Spinal cord (tissue), 10 donors: Measurements from ENCODE around the gene CGB5. TPM values are rescaled to one million over a fixed set of nuclear protein-coding genes. Genes with fewer than 3 reads are reported as not detected.
"Not testable (repeated sequence)": the region's sequence is repeated elsewhere in the genome, so short reads cannot be mapped to it uniquely, and the experiment has no call there.

Experiments used
- DNase-seq, 6 donors: peaks; one replicate each; pipeline versions ENCODE4 v3.0.0 to v3.0.0-alpha.2; 2013 to 2015; ENCODE audit warnings: low spot score in 6 of 6, low read depth in 4 of 6
- H3K27ac ChIP-seq: one replicate; pipeline ENCODE4 v1.5.1; 2013; ENCODE audit warnings: low read depth, low read length, control low read depth
- H3K27me3 ChIP-seq: one replicate; pipeline ENCODE4 v1.6.1; 2013; ENCODE audit warnings: low read length; ENCODE audit not compliant: control insufficient read depth, insufficient read depth
- H3K36me3 ChIP-seq: one replicate; pipeline ENCODE4 v1.6.1; 2013; ENCODE audit warnings: low read length; ENCODE audit not compliant: control insufficient read depth, insufficient read depth
- H3K4me1 ChIP-seq: one replicate; pipeline ENCODE4 v1.6.1; 2013; ENCODE audit warnings: low read length; ENCODE audit not compliant: control insufficient read depth, insufficient read depth
- H3K4me3 ChIP-seq: one replicate; pipeline ENCODE4 v1.5.1; 2013; ENCODE audit warnings: low read depth, low read length, control low read depth
- H3K9me3 ChIP-seq: one replicate; pipeline ENCODE4 v1.6.1; 2013; ENCODE audit warnings: low read length; ENCODE audit not compliant: control insufficient read depth, insufficient read depth
- WGBS: methylation state at CpG from one replicate; pipeline ENCODE4 v1.1.5; 2013; ENCODE audit warnings: missing lambda C conversion rate; ENCODE audit not compliant: insufficient coverage; 5-methylcytosine and 5-hydroxymethylcytosine counted together
- polyA plus RNA-seq, 2 donors: library from polyadenylated mRNA; unstranded; fragments of 120-200 nt; gene quantifications; one replicate each; pipeline ENCODE4 v1.2.1, GENCODE V29; 2013; ENCODE audit not compliant: insufficient read length in 2 of 2
- total RNA-seq, 2 donors: library from RNA; depleted of rRNA in 1 of 2; stranded (reverse); fragments of 120-200 nt in 1 of 2; fragments of >200 nt in 1 of 2; gene quantifications; one replicate each; pipeline versions ENCODE4 v1.2.3 to v1.2.4, GENCODE V29; 2013 to 2014
- donor health status: healthy.

Gene CGB5
- total and polyA plus RNA-seq, 4 donors = 1.4 TPM; not detected in 3

DNA sequence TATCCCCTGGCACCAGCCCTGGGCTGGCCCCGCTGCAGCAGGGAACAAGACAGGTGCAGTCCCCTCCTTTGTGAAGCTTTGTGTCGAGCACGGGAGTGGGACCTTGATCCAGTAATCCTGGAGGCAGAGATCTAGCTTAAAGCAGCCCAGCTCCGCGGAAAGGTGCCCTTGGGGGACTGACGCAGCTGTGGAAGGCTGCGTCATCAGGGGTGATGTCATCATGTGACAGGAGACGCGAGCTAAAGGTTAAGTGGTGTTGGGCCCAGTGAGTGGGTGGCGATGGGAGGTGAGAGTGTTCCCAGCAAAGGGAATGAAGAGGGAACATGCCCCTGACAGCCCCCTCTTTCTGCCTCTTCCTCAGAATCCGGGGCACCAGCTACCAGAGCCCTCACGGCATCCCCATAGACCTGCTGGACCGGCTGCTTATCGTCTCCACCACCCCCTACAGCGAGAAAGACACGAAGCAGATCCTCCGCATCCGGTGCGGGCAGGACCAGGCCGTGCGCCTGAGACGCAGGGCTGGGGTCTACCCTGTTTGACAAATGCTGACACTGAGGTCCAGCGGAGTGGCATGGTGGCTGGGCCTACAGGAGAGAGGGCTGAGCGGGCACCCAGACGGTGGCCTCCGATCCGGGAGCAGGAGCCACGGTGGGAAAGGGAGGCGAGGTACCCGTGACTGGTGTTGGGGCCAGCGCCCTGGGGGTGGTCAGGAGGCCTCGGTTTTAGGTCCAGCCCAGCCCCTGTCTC lies 29.4 kb upstream of the CGB5 start:
- Histone ChIP-seq H3K9me3 (no peaks in the 10 kb centered on the region), H3K27me3 (peaks cover 22% of the 10 kb centered on the region), H3K4me3 (no peak overlapping the region), H3K36me3 (peaks cover 72% of the 10 kb centered on the region), H3K27ac (no peak overlapping the region), H3K4me1 (peaks cover 23% of the 10 kb centered on the region)
- 95% methylated on average over 29 of the region's 32 CpGs for WGBS
- DNase-seq = no peak

DNA sequence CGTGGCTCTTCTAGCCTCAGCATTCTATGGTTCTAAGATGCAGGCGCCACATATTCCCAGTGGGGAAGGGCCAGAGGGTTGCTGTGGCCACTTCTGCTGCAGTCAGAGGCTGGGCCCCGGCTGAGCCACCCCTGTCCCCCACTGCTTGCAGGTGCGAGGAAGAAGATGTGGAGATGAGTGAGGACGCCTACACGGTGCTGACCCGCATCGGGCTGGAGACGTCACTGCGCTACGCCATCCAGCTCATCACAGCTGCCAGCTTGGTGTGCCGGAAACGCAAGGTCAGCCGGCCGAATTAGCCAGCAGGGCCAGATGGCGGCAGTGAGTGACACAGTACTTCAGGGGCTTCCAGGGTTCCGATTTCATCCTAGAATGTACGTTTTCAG lies 28.8 kb upstream of the CGB5 start:
- H3K27ac ChIP-seq = no peak overlapping the region
- H3K27me3 ChIP-seq = peaks cover 28% of the 10 kb centered on the region
- DNase-seq = no peak
- no peaks in the 10 kb centered on the region for H3K9me3 ChIP-seq
- peaks cover 28% of the 10 kb centered on the region for H3K4me1 ChIP-seq
- 97% methylated on average over 18 of the region's 18 CpGs for WGBS
- peaks cover 67% of the 10 kb centered on the region for H3K36me3 ChIP-seq
- H3K4me3 ChIP-seq = no peak overlapping the region

DNA sequence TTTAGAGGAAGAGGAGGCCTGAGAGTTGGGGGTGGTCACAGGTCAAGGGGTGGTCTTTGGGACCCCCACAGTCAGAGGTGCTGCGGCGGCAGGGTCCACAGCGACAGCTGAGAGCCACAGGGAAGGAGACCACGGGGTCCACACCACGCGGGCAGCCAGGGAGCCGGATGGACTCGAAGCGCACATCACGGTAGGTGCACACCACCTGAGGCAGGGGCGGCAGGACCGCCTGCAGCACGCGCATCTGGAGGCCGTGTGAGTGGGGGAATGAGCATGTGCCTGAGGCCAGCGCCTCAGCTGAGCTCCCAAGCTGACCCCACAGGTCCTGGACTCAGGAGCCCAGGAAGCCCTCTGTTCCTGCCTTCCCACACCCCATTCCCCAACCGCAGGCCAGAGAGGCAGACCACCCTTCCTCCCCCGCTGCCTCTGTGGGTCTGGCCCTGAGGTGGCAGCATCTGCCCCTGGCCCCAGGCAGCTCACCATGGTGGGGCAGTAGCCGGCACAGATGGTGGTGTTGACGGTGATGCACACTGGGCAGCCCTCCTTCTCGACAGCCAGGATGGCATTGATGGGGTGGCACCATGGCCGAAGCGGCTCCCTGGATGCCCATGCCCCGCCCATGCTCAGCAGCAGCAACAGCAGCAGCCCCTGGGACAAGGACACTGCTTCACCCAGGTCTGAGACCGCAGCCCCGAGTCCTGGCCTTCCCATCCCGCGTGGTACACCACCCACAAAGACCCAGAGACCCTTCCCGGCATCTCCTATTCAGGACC lies 27.4 kb upstream of the CGB5 start:
- H3K4me1 ChIP-seq = peaks cover 31% of the 10 kb centered on the region
- no peak overlapping the region for H3K4me3 ChIP-seq
- 95% methylated on average over 22 of the region's 29 CpGs for WGBS
- H3K36me3 ChIP-seq = peaks cover 53% of the 10 kb centered on the region
- no peak overlapping the region for H3K27ac ChIP-seq
- no peaks in the 10 kb centered on the region for H3K9me3 ChIP-seq
- peaks cover 40% of the 10 kb centered on the region for H3K27me3 ChIP-seq
- DNase-seq = no peak

DNA sequence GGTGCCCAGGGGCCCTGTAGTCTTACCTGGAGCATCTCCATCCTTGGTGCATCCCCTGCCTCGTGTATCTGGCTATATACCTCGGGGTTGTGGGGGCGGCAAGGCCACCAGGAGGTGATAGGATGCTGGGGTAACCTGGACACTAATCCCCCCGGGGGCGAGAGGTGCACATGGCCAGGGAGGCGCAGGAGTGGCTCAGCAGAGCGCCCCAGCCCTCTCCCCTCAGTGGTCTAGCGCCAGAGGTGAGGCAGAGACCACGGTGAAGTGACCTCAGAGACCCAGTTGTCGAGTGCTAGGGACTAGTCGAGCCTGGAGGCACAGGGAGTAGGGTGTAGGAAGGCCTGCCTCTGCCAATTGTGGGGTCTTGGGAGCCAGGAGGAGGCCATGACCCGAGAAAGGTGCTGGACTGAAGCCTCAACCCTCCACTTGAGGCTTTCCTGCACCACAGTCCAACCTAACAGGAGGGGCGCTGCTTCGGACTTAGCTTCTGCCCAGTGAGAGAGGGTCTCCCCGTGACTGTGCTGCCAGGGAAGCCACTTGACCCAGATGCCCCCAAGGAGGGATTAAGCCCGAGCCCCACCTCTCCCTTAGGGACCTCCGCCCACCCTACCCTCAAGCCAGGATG lies 26.5 kb upstream of the CGB5 start, which contains the start of gene LHB:
Gene LHB, minus strand, starts transcription at position 51 of the 625 bp plus-strand sequence. Its CDS starts 10 bp downstream, at position 41.
- H3K4me3 ChIP-seq = peak within 1 kb of the TSS; percentile 29
- 75% methylated on average over 12 of the region's 17 CpGs for WGBS

DNA sequence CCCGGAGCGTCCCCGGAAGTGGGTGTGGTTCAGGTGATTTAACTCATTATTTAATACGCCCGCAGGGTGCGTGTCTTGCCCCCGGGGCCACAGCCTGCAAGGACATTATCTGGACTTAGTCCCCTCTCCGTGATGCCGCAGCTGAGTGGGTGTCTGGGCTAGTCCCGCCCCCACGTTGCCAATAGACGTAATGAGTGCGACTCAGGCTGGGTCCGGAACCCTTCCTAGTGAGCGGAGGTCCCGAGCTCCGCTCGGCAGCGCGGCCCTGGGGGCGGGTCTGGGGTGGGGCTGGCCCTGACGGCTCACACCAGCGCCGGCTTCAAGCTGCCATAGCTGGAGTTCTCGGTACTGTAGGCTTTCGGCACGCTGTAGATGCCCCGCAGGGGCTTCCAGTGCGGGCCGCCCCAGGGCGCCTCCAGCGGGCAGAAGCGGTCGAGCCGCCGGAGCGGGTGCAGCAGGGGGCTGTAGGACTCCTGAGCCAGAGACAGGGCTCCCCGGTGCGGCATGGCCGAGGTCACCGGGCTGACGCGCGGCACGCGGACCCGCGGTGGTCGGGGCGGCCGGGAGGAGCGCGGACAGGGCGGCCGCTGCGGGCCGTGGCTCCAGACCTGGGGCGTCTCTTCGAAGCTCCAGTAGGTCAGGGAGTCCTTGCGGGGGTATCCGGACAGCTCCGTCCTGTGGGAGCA lies 25.8 kb upstream of the CGB5 start:
- Histone ChIP-seq H3K27me3 (peaks cover 45% of the 10 kb centered on the region), H3K4me1 (peaks cover 31% of the 10 kb centered on the region), H3K9me3 (no peaks in the 10 kb centered on the region), H3K27ac (no peak overlapping the region), H3K36me3 (peaks cover 37% of the 10 kb centered on the region), H3K4me3 (peak overlapping the region; percentile 29)
- peak in 2 of 6 donors; percentile 20 to 44 for DNase-seq
- under 1% methylated on average over 59 of the region's 62 CpGs for WGBS

More for the DNA sequence above, 26.5 kb upstream of the CGB5 start, which contains the start of gene LHB:
- DNase-seq = no peak
- Histone ChIP-seq H3K27me3 (peaks cover 45% of the 10 kb centered on the region), H3K27ac (no peak within 1 kb of the TSS), H3K9me3 (no peaks in the 10 kb centered on the region), H3K36me3 (peaks cover 44% of the 10 kb centered on the region), H3K4me1 (peaks cover 31% of the 10 kb centered on the region)

DNA sequence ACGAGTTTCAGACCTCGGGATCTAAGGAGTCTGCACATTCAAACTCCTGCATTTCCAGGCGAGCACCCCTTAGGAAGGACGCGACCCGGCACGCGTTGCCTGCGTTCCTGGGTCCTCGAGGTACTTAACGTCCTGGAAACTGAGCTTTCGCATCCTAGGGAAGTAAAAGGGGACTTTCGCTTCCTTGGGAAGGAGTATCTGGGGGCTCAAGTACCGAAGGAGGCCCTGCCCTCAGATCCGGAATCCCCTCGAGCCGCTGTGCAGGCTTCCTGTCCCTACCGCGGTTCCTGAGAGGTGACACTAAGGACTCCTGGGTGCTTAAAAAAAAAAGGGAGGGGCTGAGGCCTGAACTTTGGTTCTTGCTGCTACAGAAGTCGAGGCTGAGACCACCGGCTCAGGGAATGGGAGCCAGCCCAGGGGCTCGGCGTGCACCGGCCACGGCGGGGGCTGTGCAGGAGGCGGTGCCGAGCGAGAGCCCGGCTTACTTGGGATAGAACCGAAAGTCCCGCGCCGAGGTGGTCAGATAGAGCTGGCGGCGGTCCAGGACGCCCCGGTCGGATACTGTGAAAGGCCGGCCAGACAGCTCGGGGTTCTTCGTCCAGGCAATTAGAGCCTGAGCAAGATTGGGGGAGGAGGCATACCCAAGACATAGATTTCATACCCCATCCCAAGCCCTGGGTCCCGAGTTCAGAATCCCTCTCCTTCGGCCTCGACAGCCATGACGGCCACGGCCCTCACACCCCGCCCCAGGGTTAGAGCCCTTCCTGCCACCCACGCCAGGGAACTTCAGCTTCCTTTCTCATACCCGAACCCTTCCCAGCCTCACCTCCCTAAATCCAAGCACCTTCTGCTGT lies 25.0 kb upstream of the CGB5 start:
- H3K4me3 ChIP-seq = peak overlapping the region; percentile 9
- WGBS = 11% methylated on average over 47 of the region's 50 CpGs
- DNase-seq = peak in 1 of 6 donors; percentile 11
- peaks cover 31% of the 10 kb centered on the region for H3K4me1 ChIP-seq
- peaks cover 32% of the 10 kb centered on the region for H3K36me3 ChIP-seq
- not testable (repeated sequence) for H3K27ac ChIP-seq, H3K9me3 ChIP-seq
- H3K27me3 ChIP-seq = peaks cover 45% of the 10 kb centered on the region

DNA sequence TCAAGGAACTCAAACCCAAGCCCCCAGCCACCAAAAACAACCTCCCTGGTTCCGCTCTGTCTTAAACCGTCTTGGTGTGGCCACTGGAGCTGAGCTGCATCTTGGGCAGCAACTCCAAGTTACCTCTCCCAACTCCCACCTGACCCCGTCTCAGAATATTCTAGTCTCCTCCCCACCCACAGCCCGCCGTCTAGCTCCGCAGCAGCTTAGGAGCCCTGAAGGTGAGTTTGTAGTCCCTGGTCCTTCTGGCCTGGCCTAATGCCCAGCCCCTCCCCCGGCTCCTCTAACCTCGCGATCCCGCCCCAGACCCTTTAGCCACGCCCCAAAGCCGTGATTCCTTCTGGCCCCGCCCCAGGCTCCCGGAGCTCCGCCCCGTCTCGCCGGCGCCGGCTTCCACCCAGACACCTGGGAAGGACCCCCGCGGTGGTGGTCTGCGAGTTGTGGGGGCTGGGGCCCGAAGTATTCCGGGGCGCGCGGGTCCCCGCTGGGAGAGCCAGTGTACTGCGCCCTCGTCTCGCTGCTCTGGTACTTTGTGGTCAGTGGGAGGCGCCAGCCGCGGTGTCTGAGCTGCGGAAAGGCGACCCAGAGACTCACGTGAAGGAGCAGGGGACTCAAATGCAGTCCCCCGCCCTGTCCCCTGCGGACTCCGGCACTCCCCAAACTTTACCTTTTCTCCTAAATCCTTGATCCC lies 24.3 kb upstream of the CGB5 start:
- Histone ChIP-seq H3K27ac (no peak overlapping the region), H3K27me3 (peaks cover 45% of the 10 kb centered on the region), H3K36me3 (peaks cover 26% of the 10 kb centered on the region), H3K4me3 (no peak overlapping the region), H3K4me1 (peaks cover 31% of the 10 kb centered on the region), H3K9me3 (no peaks in the 10 kb centered on the region)
- peak in 1 of 6 donors; percentile 28 for DNase-seq
- whole genome bisulfite sequencing = 10% methylated on average over 39 of the region's 41 CpGs

DNA sequence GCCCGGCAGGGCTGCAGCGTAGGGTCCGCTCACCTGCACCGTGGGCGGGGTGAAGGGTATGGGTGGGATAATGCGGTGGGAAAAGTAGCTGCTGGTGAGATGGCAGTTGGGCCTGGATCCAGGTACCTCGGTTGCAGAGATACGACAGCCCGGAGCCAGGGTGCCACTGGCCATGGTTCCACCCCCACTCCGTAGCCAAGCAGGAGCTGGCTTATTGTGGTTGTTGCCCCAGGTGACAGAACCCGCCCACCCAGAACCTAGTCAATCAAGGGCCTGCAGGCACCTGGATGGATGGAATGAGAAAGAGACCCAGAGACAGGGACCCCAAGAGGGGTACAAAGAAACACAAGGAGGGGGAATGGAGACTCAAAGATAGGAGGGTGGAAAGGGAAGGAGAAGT lies 23.3 kb upstream of the CGB5 start:
- Histone ChIP-seq H3K27me3 (peaks cover 45% of the 10 kb centered on the region), H3K27ac (no peak overlapping the region), H3K4me3 (no peak overlapping the region), H3K9me3 (no peaks in the 10 kb centered on the region), H3K36me3 (peaks cover 16% of the 10 kb centered on the region), H3K4me1 (peaks cover 31% of the 10 kb centered on the region)
- 70% methylated on average over 10 of the region's 11 CpGs for WGBS
- no peak for DNase-seq
